Stromal cell of bone marrow (primary cell): ENCODE data around the gene PLEKHA3.
"Not testable (repeated sequence)": the region's sequence is repeated elsewhere in the genome, so short reads cannot be mapped to it uniquely, and the experiment has no call there.

Experiments used
- DNase-seq: peaks from one replicate; pipeline ENCODE4 v3.0.0-alpha.2; 2012; ENCODE audit warnings: low read depth

Gene PLEKHA3

DNA sequence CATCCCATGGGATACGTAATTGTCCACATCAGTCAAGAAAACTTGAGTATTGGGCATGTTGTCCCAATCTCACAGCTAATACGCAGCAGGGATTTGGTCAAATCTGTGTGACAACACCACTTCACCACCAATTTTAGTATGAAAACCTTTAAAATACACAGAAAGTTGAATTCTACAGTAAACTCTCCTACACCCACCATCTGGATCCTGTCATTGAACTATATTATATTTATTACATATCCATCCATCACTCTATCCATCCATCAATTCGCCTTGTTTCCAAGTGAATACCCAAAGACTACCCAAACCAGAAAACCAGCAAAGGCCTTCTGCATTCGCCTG is 1.0 kb upstream of the PLEKHA3 start:
- no peak for DNase-seq

DNA sequence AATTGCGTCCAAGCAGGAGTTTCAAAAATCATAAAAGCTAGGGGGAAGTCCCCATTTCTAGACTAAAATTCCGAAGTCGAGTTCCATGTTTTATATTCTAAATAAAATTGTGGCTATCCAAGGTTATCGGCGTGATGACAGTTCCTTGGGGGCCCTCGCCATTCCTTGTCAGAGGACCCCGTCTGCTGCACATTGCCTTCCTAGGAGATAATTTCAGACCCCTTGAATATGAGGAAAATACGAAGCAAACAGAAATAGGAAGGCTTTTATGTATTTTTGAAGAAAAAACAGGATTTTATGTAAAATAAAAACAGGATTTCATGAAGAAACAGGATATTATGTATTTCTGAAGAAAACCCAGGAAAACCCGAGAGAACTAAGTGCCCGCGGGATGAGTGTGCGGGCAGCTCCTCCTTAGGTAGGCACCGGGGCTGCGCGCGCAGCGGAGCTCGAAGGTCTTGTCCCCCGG is 465 bp upstream of the PLEKHA3 start:
- DNase-seq: no peak

DNA sequence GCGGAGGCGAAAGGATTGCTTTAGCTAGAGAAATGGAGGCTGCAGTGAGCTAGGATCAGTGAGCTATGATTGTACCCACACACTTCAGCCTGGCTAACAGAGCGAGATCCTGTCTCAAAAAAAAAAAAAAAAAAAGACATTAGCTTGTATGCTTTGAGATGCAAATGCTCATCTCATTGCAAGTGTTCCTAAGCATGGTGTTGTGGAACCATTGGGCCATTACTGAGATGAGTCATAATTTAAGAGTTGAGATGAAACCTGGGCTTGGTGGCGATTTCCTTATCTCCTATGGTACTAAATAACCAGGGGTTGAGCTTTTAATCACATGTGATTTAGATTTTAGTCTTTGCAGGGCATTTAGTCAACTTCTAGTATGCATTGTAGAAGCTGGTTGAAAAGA is 2.2 kb downstream of the PLEKHA3 start:
- no peak for DNase-seq

DNA sequence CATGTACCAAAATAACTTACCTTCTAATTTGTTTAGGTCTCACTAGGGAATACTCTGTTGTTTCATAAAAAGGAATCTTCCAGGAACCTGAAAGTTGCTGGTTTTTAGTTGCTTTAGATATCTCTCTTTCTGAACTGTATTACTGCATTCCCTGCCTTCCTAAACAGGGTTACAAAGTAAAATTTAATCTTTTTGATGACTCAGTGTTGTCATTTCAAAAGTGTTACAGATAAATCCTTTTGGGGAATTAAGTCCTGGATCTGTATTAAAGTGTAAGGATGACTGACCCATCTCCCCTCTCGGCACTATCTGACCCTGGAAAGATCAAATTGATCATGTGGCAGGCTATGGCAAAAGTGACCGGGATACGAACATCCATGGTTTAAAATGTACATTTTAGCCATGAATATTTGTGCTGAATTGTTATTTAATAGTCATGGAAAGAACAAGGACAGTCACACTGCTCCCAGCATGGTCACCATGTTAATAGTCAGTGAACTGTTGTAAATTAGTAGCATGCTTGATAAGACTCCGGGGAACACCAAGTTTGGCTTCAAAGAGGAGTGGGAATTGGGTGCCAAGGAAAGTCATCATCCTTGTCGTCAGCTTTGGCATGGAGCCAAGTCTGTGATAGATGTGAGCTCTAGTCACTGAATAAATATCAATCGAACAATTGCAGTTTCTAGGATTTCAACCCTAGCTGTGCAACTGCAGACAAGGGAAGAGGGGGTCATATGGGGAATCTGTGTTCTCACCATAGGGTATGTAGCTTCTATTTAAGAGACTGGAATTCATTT is 4.2 kb downstream of the PLEKHA3 start:
- no peak for DNase-seq

DNA sequence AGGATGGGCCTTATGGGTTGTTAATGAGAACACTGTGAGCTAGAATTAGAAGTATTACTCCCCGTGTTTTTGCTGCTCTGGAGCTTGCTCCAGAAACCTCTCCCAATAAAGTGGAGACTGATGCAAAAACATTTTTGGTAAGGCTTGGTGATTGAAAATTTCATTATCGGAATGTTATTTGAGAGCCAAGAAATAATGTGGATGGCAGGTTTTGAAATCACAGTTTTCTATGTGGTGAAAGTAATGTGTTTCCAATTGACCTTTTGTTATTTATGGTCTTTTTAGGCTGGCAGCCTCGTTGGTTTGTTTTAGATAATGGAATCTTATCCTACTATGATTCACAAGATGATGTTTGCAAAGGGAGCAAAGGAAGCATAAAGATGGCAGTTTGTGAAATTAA is 5.1 kb downstream of the PLEKHA3 start:
- DNase-seq: no peak

DNA sequence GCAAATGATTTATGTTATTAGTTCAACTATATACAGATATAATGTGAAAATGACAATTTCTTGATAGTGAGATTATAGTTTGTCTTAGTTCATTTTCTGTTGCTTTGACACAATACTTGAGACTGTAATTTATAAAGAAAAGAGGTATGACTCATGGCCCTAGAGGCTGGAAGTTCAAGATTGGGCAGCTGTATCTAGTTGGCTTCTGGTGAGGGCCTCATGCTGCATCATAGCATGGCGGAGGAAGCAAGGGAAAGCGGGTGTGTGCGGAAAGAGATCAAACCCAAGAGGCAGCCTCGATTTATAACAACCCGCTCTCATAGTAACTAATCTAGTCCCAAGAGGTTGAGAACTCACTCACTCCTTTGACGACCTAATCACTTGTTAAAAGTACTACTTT is 11.4 kb downstream of the PLEKHA3 start:
- no peak for DNase-seq

DNA sequence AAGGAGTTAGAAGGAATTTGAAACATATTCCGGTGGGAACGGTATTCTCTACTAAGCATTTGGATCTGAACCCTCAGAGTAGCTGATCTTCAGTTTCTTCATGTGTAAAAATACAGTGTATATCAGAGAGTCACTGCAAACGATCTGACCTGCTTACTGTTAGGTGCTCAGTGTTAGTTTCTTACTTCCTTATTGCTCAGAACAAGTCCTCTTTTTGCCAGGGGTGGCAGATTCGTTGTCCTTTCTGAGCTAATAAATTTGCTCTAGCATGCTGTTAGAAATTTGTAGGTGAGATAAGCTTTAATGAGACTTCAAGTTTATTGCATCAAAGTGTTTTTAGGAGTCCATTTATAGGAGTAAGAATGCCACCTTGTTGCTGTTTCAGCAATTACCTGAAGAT is 15.8 kb downstream of the PLEKHA3 start:
- DNase-seq: no peak

DNA sequence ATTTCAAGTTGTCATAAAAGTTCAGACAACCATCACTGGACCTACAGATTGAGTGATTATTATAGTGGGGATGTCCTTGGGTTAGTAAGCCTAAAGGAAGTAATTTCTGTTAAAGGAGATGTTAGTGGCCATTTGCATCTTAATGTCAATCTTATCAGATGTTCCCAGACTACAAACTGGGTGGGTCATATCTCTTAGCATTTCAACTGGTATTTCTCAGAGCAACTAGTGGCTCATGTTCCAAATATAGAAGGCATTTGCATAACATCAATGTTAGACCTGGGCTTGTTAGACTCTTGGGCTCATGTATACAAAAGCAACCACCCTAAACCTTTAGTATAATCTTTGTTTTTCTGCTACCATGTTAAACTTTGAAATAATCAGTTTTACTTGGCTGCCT is 17.9 kb downstream of the PLEKHA3 start:
- DNase-seq: no peak

DNA sequence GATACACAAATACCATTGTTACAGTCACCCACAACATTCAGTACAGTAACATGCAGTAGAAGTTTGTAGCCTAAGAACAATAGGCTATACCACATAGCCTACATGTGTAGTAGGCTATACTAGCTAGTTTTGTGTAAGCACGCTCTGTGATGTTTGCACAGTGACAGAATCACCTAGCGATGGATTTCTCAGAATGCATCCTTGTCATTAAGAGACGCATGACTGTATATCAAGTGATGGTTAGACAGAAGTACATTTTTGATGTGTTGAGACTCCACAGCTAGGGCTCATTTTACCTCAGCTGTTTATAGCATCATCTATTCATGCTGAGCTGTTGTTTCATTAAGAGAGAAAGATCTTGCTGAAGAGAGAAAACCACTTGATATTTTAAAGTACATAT is 19.4 kb downstream of the PLEKHA3 start:
- no peak for DNase-seq

DNA sequence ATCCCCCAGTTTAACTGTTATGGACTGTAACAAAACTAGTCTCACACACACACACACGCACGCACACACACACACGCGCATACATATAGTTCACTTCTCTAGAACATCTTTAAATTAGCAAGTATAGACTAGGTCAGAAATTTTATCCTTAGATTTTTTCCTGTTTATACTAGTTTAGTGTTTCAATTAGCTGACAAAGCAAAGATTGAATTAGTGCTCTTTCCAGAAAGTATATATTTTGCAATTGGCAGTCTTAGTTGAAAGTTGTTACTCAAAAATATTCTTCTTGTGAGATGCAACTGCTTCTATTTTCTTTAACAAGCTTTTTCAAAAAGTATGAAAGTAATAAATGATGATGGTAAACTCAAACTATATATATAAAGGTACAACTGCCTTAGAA is 22.5 kb downstream of the PLEKHA3 start:
- DNase-seq: no peak

DNA sequence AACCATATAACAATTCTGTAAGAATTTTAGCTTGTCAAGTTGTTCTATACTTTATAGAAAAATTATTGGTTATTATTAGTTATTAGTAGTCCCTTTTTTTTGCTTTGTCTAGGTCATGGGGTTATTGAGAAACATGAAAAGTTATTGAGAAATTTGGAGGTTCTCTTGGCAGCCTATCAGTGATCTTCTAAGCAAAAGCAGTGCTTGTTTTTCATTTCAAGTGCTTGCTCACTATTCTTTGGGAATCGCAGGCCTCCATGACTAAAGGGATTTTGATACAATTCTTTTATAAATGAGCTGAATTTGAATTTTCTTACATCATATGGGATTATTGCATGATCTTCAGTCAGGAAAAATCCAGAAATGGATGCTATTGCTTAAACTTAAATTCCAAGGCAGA is 25.8 kb downstream of the PLEKHA3 start:
- no peak for DNase-seq

DNA sequence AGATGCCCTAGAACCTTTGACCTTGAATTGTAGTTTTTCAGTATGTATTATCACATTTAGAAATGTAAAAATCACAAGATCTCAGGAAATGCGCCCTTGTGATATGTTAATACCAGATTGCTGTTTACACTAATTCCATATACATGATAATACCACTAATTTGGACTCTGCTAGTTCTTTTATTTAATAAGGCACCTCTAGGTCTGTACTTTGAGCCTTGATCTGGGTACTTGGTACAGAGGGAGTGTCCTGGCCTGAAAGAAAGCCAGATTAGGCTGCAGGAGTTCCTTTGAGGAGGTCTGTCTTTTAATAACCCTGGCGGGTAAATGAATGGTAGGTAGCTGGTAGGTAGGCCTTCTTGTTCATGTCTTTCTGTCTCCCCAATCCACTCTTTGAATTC is 26.3 kb downstream of the PLEKHA3 start:
- DNase-seq: no peak

DNA sequence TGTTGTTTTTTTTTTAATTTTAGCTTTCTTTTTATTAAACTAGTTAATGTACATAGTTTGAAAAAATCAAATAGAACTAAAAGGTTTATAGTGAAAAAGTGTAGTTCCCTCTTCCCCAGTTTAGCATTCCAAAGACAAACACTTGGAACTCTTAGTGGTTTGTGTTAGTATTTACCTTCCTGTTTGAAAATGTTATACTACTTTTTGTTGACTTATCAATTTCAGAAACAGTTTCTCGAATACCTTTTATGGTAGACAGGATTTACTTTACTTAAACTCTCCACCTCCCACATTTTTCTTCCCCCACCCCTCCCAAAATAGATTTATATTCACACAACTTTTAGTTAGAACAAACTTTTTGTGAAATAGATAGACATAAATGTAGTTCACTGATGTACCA is 26.7 kb downstream of the PLEKHA3 start:
- no peak for DNase-seq

DNA sequence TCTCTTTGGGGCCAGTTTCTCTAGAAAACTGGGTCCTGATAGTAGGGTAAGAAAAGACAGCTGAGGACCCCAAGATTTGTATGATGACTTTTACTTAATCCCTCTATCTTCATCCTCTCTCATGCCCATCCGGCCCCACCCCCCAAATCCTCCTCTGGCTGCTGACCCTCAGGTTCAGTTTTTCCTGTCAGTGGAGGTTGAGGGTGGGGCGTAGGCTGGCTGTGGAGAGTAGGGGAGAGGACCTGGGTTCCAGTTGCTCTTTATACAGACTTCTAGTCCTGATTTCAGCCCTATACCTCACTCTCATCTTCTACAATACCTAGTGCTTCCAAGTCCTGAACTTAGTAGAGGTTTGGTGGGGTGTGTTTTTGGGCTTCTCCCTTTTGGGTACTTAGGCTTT is 28.4 kb downstream of the PLEKHA3 start:
- DNase-seq: no peak

DNA sequence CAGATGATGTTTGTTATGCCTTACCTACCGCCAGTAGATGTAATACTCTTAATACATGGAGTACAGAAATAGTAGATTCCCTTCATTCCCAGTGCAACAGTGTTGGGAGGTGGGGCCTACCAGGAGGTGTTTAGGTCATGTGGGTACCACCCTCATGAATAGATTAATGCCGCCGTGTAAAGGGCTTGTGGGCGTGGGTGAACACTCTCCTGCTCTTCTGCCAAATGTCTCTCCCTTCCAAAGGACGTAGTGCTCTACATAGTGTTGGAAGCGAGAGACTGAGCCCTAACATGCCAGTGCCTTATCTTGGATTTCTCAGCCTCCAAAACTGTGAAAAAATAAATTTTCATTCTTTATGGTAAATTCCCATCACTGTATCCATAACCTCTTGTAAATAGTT is 30.1 kb downstream of the PLEKHA3 start:
- no peak for DNase-seq

DNA sequence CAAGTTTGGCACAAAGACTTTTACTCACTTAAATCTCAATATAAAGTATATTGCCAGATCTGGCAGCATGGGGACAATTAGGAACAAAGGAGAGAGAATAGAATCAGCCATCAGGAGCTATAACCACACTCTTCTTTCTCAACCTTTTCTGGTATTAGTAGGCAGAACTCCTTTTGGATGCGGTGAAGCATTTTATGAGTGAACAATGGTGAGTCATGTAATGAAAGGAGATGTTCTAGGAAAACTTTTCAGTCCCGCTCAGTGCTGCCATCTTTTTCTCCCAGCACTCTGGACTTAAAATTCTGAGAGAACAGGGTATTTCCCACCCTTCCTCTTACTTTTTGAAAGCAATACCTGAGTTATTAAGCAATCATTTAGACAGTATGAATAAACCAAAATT is 32.2 kb downstream of the PLEKHA3 start:
- no peak for DNase-seq

DNA sequence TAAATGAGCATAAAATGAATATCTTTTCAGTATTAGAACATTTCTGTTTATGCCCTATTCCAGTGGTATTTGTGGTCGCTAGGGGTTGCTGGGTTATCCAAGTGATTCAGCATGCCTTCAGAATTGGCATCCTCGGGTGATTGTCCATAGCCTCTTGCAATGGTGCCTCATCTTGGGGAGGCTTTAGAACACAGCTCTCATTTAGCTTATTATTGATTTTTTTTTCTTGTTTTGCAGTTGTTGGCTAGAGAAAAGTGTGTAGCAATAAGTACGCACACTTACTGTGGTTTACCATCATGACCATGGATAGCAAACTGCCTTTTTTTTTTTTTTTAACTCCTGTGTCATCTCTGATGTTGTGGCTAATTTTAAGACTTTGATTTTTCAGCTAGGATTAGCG is 33.6 kb downstream of the PLEKHA3 start:
- no peak for DNase-seq

DNA sequence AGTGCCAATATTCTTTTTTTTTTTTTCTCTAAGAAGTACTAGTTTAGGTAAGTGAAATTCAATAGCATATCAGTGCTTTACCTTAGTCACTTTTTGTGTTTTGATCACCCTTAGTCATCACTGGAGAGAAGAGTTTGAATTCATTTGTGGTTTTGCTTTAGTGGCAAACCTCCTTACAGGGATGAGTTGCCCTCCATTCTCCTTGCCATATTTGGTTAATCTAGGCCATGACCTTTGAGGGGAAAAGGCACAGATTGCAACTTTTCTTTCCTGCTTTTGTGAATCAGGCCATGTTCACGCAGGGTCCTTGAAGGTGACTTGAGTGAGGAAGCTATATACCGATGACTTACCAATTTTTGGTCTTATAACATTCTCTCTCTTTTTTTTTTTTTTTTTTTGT is 34.4 kb downstream of the PLEKHA3 start:
- DNase-seq: no peak

DNA sequence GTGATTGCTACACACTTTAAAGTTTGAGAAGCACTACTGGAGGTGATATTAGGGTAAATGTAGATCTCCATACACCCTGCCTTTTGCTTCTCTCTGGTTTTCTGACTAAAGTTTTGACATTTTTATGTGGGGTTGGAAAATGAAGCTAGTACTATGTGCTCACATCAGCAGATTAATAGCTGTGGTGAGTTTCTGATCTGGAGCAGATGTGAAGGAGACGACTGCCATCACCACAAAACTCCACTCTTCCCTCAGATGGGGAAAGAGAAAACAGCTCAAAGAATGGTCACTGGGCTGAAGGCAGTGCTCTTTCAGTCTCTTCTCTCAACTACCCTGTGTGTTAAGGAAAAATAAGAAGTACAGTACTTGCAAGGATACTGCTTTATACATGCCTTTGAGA is 37.2 kb downstream of the PLEKHA3 start:
- DNase-seq: no peak

DNA sequence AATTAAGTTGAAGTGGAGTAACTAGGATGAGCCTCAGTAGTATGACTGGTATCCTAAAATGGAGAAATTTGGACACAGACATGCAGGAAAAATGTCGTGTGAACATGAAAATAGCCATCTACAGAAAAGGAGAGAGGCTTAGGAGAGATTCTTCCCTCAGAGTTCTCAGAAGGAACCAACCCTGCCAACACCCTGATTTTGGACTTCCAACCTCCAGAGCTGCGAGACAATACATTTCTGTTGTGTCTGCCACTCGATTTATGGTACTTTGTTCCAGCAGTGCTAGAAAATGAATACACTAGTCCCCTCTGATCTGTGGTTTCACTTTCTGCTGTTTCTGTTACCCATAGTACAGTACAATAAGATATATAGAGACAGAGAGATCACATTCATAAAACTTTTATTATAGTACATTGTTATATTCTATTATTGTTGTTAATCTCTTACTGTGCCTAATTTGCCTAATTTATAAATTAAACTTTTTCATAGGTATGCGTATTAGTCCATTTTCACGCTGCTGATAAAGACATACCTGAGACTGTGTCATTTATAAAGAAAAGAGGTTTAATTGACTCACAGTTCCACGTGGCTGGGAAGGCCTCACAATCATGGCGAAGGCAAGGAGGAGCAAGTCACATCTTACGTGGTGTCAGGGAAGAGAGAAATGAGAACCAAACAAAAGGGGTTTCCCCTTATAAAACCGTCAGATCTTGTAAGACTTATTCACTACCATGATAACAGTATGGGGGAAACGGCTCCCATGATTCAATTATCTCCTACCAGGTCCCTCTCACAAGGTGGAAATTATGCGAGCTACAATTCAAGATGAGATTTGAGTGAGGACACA is 41.3 kb downstream of the PLEKHA3 start:
- no peak for DNase-seq

DNA sequence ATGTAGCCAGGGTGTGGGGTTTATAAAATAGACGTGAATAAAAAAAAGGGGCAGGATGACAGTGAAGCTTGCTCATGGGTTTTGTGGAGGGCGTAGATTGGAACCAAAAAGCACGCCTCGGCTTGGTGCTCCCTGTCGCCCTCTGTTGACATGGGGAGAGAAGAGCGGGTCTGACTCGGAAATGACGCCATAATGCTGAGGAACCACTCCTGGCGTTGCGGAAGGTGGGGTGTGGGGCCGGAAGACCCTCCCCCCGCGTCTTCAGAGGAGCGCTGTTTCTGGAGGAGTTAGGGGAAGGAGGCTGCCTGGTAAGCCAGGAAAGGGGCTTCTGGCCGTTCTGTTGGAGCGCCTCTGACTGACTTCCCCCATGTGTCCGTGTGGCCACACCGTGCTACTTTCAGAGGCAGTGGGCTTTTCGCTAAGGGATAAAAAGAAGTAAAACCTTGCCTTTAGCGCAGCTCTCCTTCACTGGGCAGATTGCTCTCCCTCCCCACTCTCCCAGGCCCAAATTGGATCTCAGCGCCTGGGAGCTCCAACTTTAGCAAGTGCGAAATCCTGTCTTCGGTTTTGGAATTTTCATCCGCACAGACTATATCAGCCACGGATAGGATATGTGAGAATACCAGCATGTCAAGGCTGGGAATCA is 42.8 kb downstream of the PLEKHA3 start:
- DNase-seq: no peak

DNA sequence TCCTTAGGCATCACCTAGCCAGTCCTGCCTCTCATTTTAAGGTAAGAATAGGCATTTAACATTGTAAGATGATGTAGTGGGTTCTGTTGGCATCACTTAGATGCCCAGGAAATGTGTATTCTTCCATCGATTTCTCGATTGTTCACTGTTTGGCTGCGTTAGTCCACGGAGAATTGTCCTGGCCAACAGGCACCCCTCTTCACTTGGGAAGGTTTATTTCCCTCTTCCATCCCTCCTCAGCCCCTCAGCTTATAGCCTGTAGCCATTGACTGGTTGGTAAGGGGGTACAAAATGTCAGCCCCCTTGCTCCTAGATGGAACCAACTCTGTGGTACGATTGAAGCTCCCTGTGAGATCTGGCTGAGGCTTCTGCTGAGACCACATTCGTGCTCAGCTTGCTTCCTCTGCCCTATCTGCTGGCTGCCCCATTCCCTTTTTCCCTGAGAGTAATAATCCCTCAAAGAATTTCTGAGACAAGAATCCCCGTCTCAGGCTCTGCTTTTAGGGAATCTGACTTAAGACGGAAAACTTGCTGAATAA is 43.4 kb downstream of the PLEKHA3 start:
- DNase-seq: no peak

DNA sequence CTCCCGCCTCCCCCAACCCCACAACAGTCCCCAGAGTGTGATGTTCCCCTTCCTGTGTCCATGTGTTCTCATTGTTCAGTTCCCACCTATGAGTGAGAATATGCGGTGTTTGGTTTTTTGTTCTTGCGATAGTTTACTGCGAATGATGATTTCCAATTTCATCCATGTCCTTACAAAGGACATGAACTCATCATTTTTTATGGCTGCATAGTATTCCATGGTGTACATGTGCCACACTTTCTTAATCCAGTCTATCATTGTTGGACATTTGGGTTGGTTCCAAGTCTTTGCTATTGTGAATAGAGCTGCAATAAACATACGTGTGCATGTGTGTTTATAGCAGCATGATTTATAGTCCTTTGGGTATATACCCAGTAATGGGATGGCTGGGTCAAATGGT is 44.8 kb downstream of the PLEKHA3 start:
- not testable (repeated sequence) for DNase-seq
